GM12878 (cell line): ENCODE results near the gene ISLR. TPM values are rescaled to one million over a fixed set of nuclear protein-coding genes. Genes with fewer than 3 reads are reported as not detected.

Experiments used
- ATAC-seq: fragments of 200-7000 bp; cut with Tn5 transposase; 3 replicates; pipeline ENCODE4 v1.9.1; 2020; ENCODE audit warnings: mild to moderate bottlenecking, moderate library complexity
- BruUV-seq: library from RNA; stranded (reverse); fragments of 400-500 nt; replicated peaks from 2 replicates; lab custom pipeline; 2021; lab: Mats Ljungman, UMichigan
- CTCF ChIA-PET: fragments of 300-600 bp; sonication (Branson Sonifier 250); formaldehyde crosslinking; extraction: SDS; loops from one replicate; lab custom pipeline; 2021; ENCODE audit warnings: inconsistent platforms; lab: Yijun Ruan, JAX
- POLR2A ChIA-PET: fragments of 350-600 bp; formaldehyde crosslinking; extraction: SDS; loops from one replicate; lab custom pipeline; 2021; ENCODE audit warnings: inconsistent platforms; lab: Charles Lee
- RAD21 ChIA-PET: fragments of 300-600 bp; sonication (Branson Sonifier 250); formaldehyde crosslinking; loops from one replicate; lab custom pipeline; 2023; ENCODE audit warnings: antibody characterized with exemption; ENCODE audit not compliant: unreplicated experiment; lab: Charles Lee
- SMC1A ChIA-PET: fragments of 300-600 bp; sonication (Branson Sonifier 250); formaldehyde crosslinking; loops from one replicate; lab custom pipeline; 2023; ENCODE audit not compliant: unreplicated experiment, uncharacterized antibody; lab: Charles Lee
- DNase-seq: peaks from one replicate; pipeline ENCODE4 v3.0.0-alpha.2; 2011; ENCODE audit warnings: low read depth, low spot score
- FAIRE-seq: peaks from 3 replicates; lab custom pipeline; 2011; peaks lifted over from hg19 to GRCh38; lab: Jason Lieb, UNC
- H2AFZ ChIP-seq: 2 replicates; pipeline ENCODE4 v1.6.0; 2011; ENCODE audit warnings: low read depth, low read length, control low read depth; ENCODE audit not compliant: control insufficient read depth
- H3K27ac ChIP-seq: 2 replicates; pipeline ENCODE4 v1.5.1; 2011; ENCODE audit warnings: control low read depth; ENCODE audit not compliant: control insufficient read depth, insufficient read depth
- H3K27me3 ChIP-seq, 2 experiments: replicated peaks in 1 of 2; 2 replicates each; pipeline versions ENCODE4 v1.6.0 to v1.6.1; 2011; ENCODE audit warnings: low read length in 1 of 2; ENCODE audit not compliant: control insufficient read depth in 2 of 2, insufficient read depth in 2 of 2
- H3K36me3 ChIP-seq, 2 experiments: 2 replicates each; pipeline ENCODE4 v1.5.1; 2011; ENCODE audit warnings: low read length in 1 of 2; ENCODE audit not compliant: control insufficient read depth in 2 of 2, insufficient read depth in 2 of 2
- H3K4me1 ChIP-seq: 2 replicates; pipeline ENCODE4 v1.6.1; 2011; ENCODE audit warnings: mild to moderate bottlenecking, low read length, moderate library complexity, mixed read lengths; ENCODE audit not compliant: control insufficient read depth, insufficient read depth
- H3K4me2 ChIP-seq: 2 replicates; pipeline ENCODE4 v1.6.0; 2011; ENCODE audit warnings: control low read depth; ENCODE audit not compliant: control insufficient read depth, insufficient read depth
- H3K4me3 ChIP-seq: fragments of 200-600 bp; sonication (generic); 2 replicates; pipeline ENCODE4 v1.5.1; 2016
- H3K79me2 ChIP-seq: 2 replicates; pipeline ENCODE4 v1.6.0; 2011; ENCODE audit warnings: low read length; ENCODE audit not compliant: control insufficient read depth, insufficient read depth
- H3K9ac ChIP-seq: 2 replicates; pipeline ENCODE4 v1.8.0; 2011; ENCODE audit warnings: low read length, control low read depth, mixed read lengths; ENCODE audit not compliant: control insufficient read depth, insufficient read depth
- H3K9me3 ChIP-seq: replicated peaks from 3 replicates; pipeline ENCODE4 v1.5.1; 2011; ENCODE audit warnings: mild to moderate bottlenecking, low read length; ENCODE audit not compliant: control insufficient read depth, insufficient read depth
- H4K20me1 ChIP-seq: 2 replicates; pipeline ENCODE4 v1.6.0; 2011; ENCODE audit not compliant: control insufficient read depth, insufficient read depth
- ATF7 ChIP-seq: fragments of 450-650 bp; IDR thresholded peaks from 2 replicates; pipeline ENCODE4 v1.6.1; 2016; ENCODE audit warnings: low read depth, mild to moderate bottlenecking
- BCL11A ChIP-seq: IDR thresholded peaks from 2 replicates; pipeline ENCODE4 v1.6.1; 2011; ENCODE audit warnings: low read depth, low read length
- BHLHE40 ChIP-seq, 2 experiments: fragments of 450-650 bp in 1 of 2; IDR thresholded peaks; 2 replicates each; pipeline ENCODE4 v1.6.1; 2011 to 2017; ENCODE audit warnings: low read depth in 2 of 2, borderline replicate concordance in 1 of 2, improper control_type of control experiment in 1 of 2, low read length in 1 of 2, mild to moderate bottlenecking in 1 of 2
- CEBPB ChIP-seq, 2 experiments: fragments of 150-350 bp in 1 of 2; IDR thresholded peaks; 2 replicates each; pipeline ENCODE4 v1.6.1; 2012 to 2014; ENCODE audit warnings: low read depth in 2 of 2, low read length in 2 of 2, borderline replicate concordance in 1 of 2, inconsistent platforms in 1 of 2
- CHD2 ChIP-seq: IDR thresholded peaks from 2 replicates; pipeline ENCODE4 v1.6.1; 2011; ENCODE audit warnings: low read depth, low read length, improper control_type of control experiment, borderline replicate concordance
- CREB1 ChIP-seq: IDR thresholded peaks from 2 replicates; pipeline ENCODE4 v1.6.1; 2012; ENCODE audit warnings: low read depth, mild to moderate bottlenecking, inconsistent platforms
- FOXK2 ChIP-seq: fragments of 450-650 bp; IDR thresholded peaks from 2 replicates; pipeline ENCODE4 v1.6.1; 2017; ENCODE audit warnings: mild to moderate bottlenecking, moderate library complexity
- HDAC2 ChIP-seq: fragments of 200-600 bp; sonication (generic); IDR thresholded peaks from 2 replicates; pipeline ENCODE4 v1.6.1; 2017
- NFXL1 ChIP-seq: fragments of 450-650 bp; IDR thresholded peaks from 2 replicates; pipeline ENCODE4 v1.6.1; 2017; ENCODE audit warnings: antibody characterized with exemption, mild to moderate bottlenecking, borderline replicate concordance
- NR2C1 ChIP-seq: fragments of 450-650 bp; IDR thresholded peaks from 2 replicates; pipeline ENCODE4 v1.6.1; 2017; ENCODE audit warnings: antibody characterized with exemption, mild to moderate bottlenecking, moderate library complexity
- NRF1 ChIP-seq: conservative IDR thresholded peaks from 2 replicates; pipeline ENCODE4 v1.6.1; 2011; ENCODE audit warnings: mild to moderate bottlenecking, low read depth, low read length, improper control_type of control experiment
- POLR2AphosphoS2 ChIP-seq: IDR thresholded peaks from 2 replicates; pipeline ENCODE4 v1.6.1; 2011; ENCODE audit warnings: low read depth, mild to moderate bottlenecking, low read length, improper control_type of control experiment, moderate library complexity
- SMC3 ChIP-seq: IDR thresholded peaks from 2 replicates; pipeline ENCODE4 v1.6.1; 2011; ENCODE audit warnings: low read length, improper control_type of control experiment, borderline replicate concordance
- SPI1 ChIP-seq: IDR thresholded peaks from 2 replicates; pipeline ENCODE4 v1.6.1; 2011; ENCODE audit warnings: low read depth, mild to moderate bottlenecking, low read length, moderate library complexity, borderline replicate concordance; ENCODE audit not compliant: insufficient read depth
- WRNIP1 ChIP-seq: IDR thresholded peaks from 2 replicates; pipeline ENCODE4 v1.6.1; 2011; ENCODE audit warnings: low read depth, low read length, improper control_type of control experiment, borderline replicate concordance
- WGBS: methylation state at CpG from one replicate; pipeline ENCODE4 v1.1.6; 2016; ENCODE audit warnings: low lambda C conversion rate; ENCODE audit not compliant: insufficient replicate concordance, insufficient coverage; ENCODE audit errors: missing lambda C conversion rate; 5-methylcytosine and 5-hydroxymethylcytosine counted together
- in situ Hi-C: fragments of 300-500 bp; cut with MboI; formaldehyde crosslinking; loops from 9 replicates; pipeline ENCODE4 v1.14.3; 2018; ENCODE audit warnings: mixed read lengths
- intact Hi-C: fragments of 100-400 bp; cut with micrococcal nuclease; formaldehyde crosslinking; loops from one replicate; pipeline ENCODE4 v1.14.2; 2022; ENCODE audit not compliant: unreplicated experiment
- polyA plus RNA-seq, 11 experiments: library from polyadenylated mRNA; depleted of rRNA in 4 of 11; unstranded in 6 of 11; stranded (reverse) in 5 of 11; fragments of >200 nt; fragmentation: Nextera tagmentation in 4 of 11; fragmentation: Illumina TruSeq in 1 of 11; extraction: Ambion mirVana in 4 of 11; extraction: Trizol in 1 of 11; gene quantifications; 1 replicate in 1 of 11; 2 replicates in 10 of 11; pipeline versions ENCODE4 v1.2.1 to v1.2.3, GENCODE V29; 2011 to 2016; ENCODE audit warnings: inconsistent platforms in 2 of 11, missing spikeins in 2 of 11, low read depth in 1 of 11
- total RNA-seq, 4 experiments: library from RNA; depleted of rRNA in 3 of 4; stranded (reverse); fragments of >200 nt in 3 of 4; fragmentation: Illumina TruSeq in 1 of 4; extraction: Trizol in 1 of 4; gene quantifications; 2 replicates each; pipeline versions ENCODE4 v1.2.1 to v1.2.3, GENCODE V29; 2013 to 2021
- TF ChIP-seq, protein P1 (sequence below): fragments of 450-650 bp; IDR thresholded peaks from 2 replicates; pipeline ENCODE4 v1.6.1; 2018; ENCODE audit warnings: mild to moderate bottlenecking, low read depth, moderate library complexity; ENCODE audit not compliant: partially characterized antibody

Gene ISLR
- total and polyA plus RNA-seq, 10 of the 15 experiments (the other 5 are each of a cell fraction or from before 2014, with no cell fraction given), result 0.03 to 1.8 (median 0.54) TPM

DNA sequence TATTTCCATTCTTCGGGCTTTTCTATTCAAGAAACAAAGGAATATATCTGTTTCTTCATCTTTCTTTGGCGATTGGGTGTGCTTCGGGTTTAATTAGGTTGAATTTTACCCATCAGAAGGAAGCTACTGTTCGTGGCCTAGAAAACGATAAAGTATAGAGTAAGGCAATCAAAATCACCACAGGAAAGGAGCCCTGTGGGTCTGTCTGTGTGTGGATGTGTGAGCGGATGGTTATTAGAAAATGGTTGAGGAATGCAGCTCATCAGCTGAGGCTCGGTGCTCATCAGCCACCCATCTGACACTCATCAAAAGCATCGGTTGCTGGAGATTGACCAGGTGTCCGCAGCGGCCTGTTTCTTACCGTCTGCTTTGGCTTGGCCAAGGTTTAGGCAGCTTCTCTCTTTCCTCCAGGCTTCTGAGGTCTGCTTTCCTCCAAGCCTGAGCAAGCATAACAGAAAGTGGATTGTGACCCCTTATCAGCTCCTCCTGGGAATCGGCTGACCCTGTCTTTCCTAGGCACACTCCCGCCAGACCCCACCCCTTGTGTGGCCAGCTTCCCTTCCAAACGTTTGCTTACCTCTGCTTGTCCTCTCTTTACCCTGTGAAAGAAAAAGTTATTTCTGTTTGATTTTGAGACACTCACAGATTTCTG lies 17.6 kb upstream of the ISLR start:
- H3K79me2 ChIP-seq, result no peaks in the 10 kb centered on the region
- WGBS, result 85% methylated on average over 14 of the region's 14 CpGs
- ATAC-seq (no peak), FAIRE-seq (no peak), DNase-seq (no peak)
- in situ Hi-C loops, result no loop called here
- BruUV-seq, result no TSS peak
- intact Hi-C loops, result no loop called here
- H3K36me3 ChIP-seq, result no peaks in the 10 kb centered on the region
- CTCF ChIA-PET, result interaction anchor here (1.1 to 1.9 kb wide), 3 partner anchors 165 to 183 kb away, joined by 5 to 6 read pairs (median 6); no protein-coding TSS in a partner anchor
- H3K4me2 ChIP-seq, result no peak overlapping the region
- H3K27me3 ChIP-seq, result no peaks in the 10 kb centered on the region
- POLR2A ChIA-PET, result no interaction called here
- RAD21 ChIA-PET, result interaction anchor here (2.0 kb wide), 1 partner anchor 167 kb away, joined by 4 read pairs; no protein-coding TSS in a partner anchor
- H3K4me1 ChIP-seq, result peaks cover 33% of the 10 kb centered on the region
- no peaks in the 10 kb centered on the region for H4K20me1 ChIP-seq
- no peak overlapping the region for H3K4me3 ChIP-seq
- H3K27ac ChIP-seq, result no peak overlapping the region
- H3K9ac ChIP-seq, result no peak overlapping the region
- no peak overlapping the region for H2AFZ ChIP-seq
- no peaks in the 10 kb centered on the region for H3K9me3 ChIP-seq
- SMC1A ChIA-PET, result no interaction called here
- TF ChIP-seq BHLHE40 (IDR thresholded peaks at IDR 0.05; ENCODE audit: borderline replicate concordance in 1 of 2, low read depth in 2 of 2, low read length in 1 of 2), result no peak
- no peak for TF ChIP-seq BCL11A
- no peak for TF ChIP-seq WRNIP1
- TF ChIP-seq FOXK2, result no peak
- no peak for TF ChIP-seq CREB1
- no peak for TF ChIP-seq NFXL1
- no peak for TF ChIP-seq SMC3
- TF ChIP-seq, protein P1, sequence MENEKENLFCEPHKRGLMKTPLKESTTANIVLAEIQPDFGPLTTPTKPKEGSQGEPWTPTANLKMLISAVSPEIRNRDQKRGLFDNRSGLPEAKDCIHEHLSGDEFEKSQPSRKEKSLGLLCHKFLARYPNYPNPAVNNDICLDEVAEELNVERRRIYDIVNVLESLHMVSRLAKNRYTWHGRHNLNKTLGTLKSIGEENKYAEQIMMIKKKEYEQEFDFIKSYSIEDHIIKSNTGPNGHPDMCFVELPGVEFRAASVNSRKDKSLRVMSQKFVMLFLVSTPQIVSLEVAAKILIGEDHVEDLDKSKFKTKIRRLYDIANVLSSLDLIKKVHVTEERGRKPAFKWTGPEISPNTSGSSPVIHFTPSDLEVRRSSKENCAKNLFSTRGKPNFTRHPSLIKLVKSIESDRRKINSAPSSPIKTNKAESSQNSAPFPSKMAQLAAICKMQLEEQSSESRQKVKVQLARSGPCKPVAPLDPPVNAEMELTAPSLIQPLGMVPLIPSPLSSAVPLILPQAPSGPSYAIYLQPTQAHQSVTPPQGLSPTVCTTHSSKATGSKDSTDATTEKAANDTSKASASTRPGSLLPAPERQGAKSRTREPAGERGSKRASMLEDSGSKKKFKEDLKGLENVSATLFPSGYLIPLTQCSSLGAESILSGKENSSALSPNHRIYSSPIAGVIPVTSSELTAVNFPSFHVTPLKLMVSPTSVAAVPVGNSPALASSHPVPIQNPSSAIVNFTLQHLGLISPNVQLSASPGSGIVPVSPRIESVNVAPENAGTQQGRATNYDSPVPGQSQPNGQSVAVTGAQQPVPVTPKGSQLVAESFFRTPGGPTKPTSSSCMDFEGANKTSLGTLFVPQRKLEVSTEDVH, result no peak
- TF ChIP-seq HDAC2, result no peak
- TF ChIP-seq POLR2AphosphoS2, result no peak
- no peak for TF ChIP-seq CHD2
- TF ChIP-seq NR2C1, result no peak
- TF ChIP-seq NRF1, result no peak
- no peak for TF ChIP-seq SPI1
- no peak for TF ChIP-seq CEBPB (IDR thresholded peaks at IDR 0.05; ENCODE audit: borderline replicate concordance in 1 of 2, low read depth in 2 of 2, low read length in 2 of 2)
- TF ChIP-seq ATF7, result no peak
